Psoas muscle (tissue), 8 donors: ENCODE results near the gene SLC2A2. TPM values are rescaled to one million over a fixed set of nuclear protein-coding genes. Genes with fewer than 3 reads are reported as not detected.

ENCODE experiments used
- ATAC-seq, 4 donors: fragments of 200-7000 bp; cut with Tn5 transposase; one replicate each; pipeline ENCODE4 v1.9.1; 2020; ENCODE audit warnings: moderate library complexity in 3 of 4, mild to moderate bottlenecking in 2 of 4
- DNase-seq, 2 donors: peaks; one replicate each; pipeline ENCODE4 v3.0.0-alpha.2; 2020
- H3K27ac ChIP-seq: fragments of 200-600 bp; one replicate; pipeline ENCODE4 v1.8.0; 2022
- H3K27me3 ChIP-seq, 3 donors: fragments of 200-600 bp in 1 of 3; one replicate each; pipeline versions ENCODE4 v1.6.1 to v1.8.0; 2013 to 2022; ENCODE audit warnings: low read length in 2 of 3, mild to moderate bottlenecking in 2 of 3, moderate library complexity in 1 of 3; ENCODE audit not compliant: insufficient read depth in 3 of 3
- H3K36me3 ChIP-seq, 2 donors: fragments of 200-600 bp in 1 of 2; one replicate each; pipeline versions ENCODE4 v1.6.1 to v1.8.0; 2013 to 2022; ENCODE audit warnings: low read depth in 1 of 2, mild to moderate bottlenecking in 1 of 2, moderate library complexity in 1 of 2; ENCODE audit not compliant: insufficient read depth in 1 of 2
- H3K4me1 ChIP-seq: fragments of 200-600 bp; one replicate; pipeline ENCODE4 v1.8.0; 2022
- H3K4me3 ChIP-seq: fragments of 200-600 bp; one replicate; pipeline ENCODE4 v1.8.0; 2022; ENCODE audit warnings: mild to moderate bottlenecking
- H3K9me3 ChIP-seq: fragments of 200-600 bp; one replicate; pipeline ENCODE4 v1.8.0; 2022
- WGBS, 3 donors: extraction: QIAGEN DNeasy Blood & Tissue Kit; methylation state at CpG; one replicate each; pipeline versions ENCODE4 v1.1.6 to v1.1.7; 2013; 5-methylcytosine and 5-hydroxymethylcytosine counted together
- intact Hi-C, 2 donors: fragments of 100-400 bp; cut with DNase I; formaldehyde crosslinking; loops; one replicate each; pipeline versions ENCODE4 v1.11.0 to v1.14.2; 2022
- polyA plus RNA-seq, 3 donors: library from polyadenylated mRNA; stranded (reverse); fragments of 200-250 nt; gene quantifications; one replicate each; pipeline ENCODE4 v1.2.3, GENCODE V29; 2013
- total RNA-seq, 4 donors: library from RNA; stranded (reverse); fragmentation: NEBNext Ultra II Directional in 2 of 4; extraction: Animal tissue kit (Norgen Biotek cat#: 25700) in 2 of 4; gene quantifications; one replicate each; pipeline versions ENCODE4 v1.2.1 to v1.2.4, GENCODE V29; 2021 to 2023
- TF ChIP-seq, protein P1 (sequence below): fragments of 200-600 bp; IDR thresholded peaks from one replicate; pipeline ENCODE4 v1.8.0; 2022; ENCODE audit warnings: antibody characterized with exemption
- donor health status: healthy with polysubstance abuse.
- donor health status: DM: no; HTN: no; CAD: no; lungs with moderate emphysema.
- donor health status: Bipolar disorder and iron deficiency.
- donor health status: healthy.
- donor health status: DM: yes; HTN: yes; CAD: no.
- donor health status: DM: no; HTN: no; CAD: no.
- donor health status: DM: no; HTN: no; CAD: no.
- donor health status: DM: yes; HTN: yes; CAD: no.

Gene SLC2A2
- total and polyA plus RNA-seq, 7 donors = 0.05 TPM; not detected in 6

DNA sequence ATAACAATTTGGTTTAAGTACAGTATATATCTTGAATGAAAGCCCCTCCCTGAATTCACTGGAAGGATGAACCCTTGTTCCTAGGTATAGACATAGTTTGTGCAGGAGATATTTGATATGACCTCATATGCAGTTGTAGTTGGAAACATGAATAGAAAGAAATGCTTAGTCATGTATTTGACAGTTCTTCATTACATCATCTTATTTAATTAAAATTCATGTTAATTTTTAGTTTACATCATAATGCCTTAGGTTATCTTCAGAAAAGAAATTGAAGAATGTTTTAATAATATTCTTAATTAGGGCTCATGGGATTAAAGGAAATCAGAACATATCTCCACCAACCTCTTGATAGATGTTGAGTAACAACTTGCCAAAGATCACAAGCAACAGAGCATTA is 19.2 kb downstream of the SLC2A2 start:
- no peaks in the 10 kb centered on the region for H3K36me3 ChIP-seq
- no peaks in the 10 kb centered on the region for H3K27me3 ChIP-seq
- no peak for ATAC-seq
- DNase-seq = no peak
- no peaks in the 10 kb centered on the region for H3K9me3 ChIP-seq
- no peak overlapping the region for H3K27ac ChIP-seq
- TF ChIP-seq, protein P1, sequence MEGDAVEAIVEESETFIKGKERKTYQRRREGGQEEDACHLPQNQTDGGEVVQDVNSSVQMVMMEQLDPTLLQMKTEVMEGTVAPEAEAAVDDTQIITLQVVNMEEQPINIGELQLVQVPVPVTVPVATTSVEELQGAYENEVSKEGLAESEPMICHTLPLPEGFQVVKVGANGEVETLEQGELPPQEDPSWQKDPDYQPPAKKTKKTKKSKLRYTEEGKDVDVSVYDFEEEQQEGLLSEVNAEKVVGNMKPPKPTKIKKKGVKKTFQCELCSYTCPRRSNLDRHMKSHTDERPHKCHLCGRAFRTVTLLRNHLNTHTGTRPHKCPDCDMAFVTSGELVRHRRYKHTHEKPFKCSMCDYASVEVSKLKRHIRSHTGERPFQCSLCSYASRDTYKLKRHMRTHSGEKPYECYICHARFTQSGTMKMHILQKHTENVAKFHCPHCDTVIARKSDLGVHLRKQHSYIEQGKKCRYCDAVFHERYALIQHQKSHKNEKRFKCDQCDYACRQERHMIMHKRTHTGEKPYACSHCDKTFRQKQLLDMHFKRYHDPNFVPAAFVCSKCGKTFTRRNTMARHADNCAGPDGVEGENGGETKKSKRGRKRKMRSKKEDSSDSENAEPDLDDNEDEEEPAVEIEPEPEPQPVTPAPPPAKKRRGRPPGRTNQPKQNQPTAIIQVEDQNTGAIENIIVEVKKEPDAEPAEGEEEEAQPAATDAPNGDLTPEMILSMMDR = no peak
- no peaks in the 10 kb centered on the region for H3K4me1 ChIP-seq
- intact Hi-C loops = no loop called here
- no peak overlapping the region for H3K4me3 ChIP-seq

DNA sequence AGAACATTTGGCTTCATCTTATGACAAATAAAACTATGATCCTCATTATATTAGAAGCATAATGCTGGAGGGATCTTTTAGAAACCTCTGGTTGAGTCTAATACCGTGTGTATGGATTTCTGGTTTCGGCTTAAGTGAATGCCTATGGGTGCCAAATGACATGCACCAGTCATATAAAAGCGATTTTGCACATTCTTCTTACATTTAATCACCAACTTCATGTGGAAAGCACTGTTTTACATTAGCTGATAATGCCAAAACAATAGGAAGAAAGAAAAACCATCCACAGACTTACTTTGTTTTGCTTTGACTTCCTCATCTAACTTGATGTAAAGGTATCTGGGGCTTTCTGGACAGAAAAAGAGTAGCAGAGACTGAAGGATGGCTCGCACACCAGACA is 20.9 kb downstream of the SLC2A2 start:
- ATAC-seq (no peak), DNase-seq (no peak)
- no peaks in the 10 kb centered on the region for H3K27me3 ChIP-seq
- H3K9me3 ChIP-seq = no peaks in the 10 kb centered on the region
- no peaks in the 10 kb centered on the region for H3K36me3 ChIP-seq
- WGBS, 3 donors = 60 to 66% (median 61%) methylated on average over 4 of the region's 4 CpGs
- intact Hi-C loops = no loop called here
- H3K4me3 ChIP-seq = no peak overlapping the region
- TF ChIP-seq, protein P1 = no peak
- no peaks in the 10 kb centered on the region for H3K4me1 ChIP-seq
- H3K27ac ChIP-seq = no peak overlapping the region

DNA sequence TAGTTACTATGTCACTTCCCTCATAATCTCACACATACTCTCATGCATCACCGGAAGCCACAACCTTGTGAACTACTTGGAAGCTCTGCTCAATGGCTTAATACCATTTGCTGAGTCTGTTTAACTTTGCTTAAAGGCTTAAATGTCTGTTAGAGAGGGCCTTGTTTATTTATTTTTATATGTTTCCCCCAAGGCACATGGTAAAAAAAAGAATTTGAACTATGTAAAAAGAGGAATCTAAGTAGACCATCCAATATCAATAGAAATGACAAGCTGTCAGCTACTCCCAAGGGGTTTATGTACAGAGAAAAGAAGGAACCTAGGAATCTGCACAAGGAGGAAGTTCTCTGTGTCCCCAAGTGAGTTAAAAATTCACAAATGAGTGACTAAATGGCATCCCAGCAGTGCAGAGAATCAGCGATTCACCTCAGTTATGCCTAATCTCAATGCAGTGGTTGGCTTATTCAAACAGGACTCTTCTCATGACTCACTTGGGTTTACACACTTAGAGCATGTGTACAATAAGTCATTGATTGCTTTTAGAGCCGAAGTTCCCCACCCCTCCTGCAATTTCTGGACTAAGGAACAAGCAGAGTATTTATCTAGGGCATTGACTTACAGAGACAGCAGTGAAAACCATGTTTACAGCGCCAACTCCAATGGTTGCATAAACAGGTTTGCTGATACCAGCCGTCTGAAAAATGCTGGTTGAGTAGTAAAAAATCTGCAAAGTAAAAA is 24.4 kb downstream of the SLC2A2 start:
- H3K4me3 ChIP-seq = no peak overlapping the region
- H3K9me3 ChIP-seq = no peaks in the 10 kb centered on the region
- H3K36me3 ChIP-seq = no peaks in the 10 kb centered on the region
- no peaks in the 10 kb centered on the region for H3K4me1 ChIP-seq
- H3K27me3 ChIP-seq = no peaks in the 10 kb centered on the region
- TF ChIP-seq, protein P1 = no peak
- no peak overlapping the region for H3K27ac ChIP-seq
- no peak for ATAC-seq
- WGBS, 3 donors = 67 to 76% (median 71%) methylated on average over 5 of the region's 5 CpGs
- no peak for DNase-seq
- intact Hi-C loops = no loop called here

DNA sequence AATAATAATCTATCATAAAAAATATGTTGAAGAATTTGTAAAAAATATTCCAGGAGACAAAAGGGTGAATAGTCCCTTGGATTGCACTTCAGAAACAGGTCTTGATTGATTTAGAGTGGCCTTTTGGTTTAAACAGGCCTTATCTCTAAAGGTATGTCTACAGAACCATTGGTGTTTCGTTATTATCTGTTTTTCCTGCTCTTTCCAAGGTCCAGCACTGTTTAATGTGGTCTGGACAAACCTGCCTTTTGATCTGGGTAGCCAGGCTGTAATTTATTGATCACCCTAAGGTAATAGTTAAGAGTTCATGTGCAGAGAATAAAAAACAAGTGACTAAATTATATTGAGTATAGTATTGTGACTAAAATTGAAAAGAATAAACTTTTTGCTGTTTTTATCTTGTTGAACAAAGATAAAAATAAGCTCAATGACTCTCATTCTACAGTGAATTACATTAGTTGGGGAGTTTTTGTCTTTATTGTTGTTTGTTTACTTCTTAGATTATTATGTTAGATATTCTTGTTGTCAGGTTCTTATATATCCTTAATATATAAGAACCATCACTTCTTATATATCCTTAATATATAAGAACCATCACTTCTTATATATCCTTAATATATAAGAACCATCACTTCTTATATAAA is 25.1 kb downstream of the SLC2A2 start:
- no peak for ATAC-seq
- WGBS, 3 donors = 68 to 89% (median 83%) methylated on average over 1 of the region's 1 CpG
- H3K9me3 ChIP-seq = no peaks in the 10 kb centered on the region
- H3K36me3 ChIP-seq = no peaks in the 10 kb centered on the region
- TF ChIP-seq, protein P1 = no peak
- no peak overlapping the region for H3K27ac ChIP-seq
- DNase-seq = no peak
- H3K27me3 ChIP-seq = no peaks in the 10 kb centered on the region
- intact Hi-C loops = no loop called here
- no peak overlapping the region for H3K4me3 ChIP-seq
- no peaks in the 10 kb centered on the region for H3K4me1 ChIP-seq
